Right lung (tissue), 5 donors: ENCODE measurements around the gene NOTCH3. TPM values are rescaled to one million over a fixed set of nuclear protein-coding genes. Genes with fewer than 3 reads are reported as not detected.

Experiments used
- DNase-seq, 2 donors: peaks; one replicate each; pipeline ENCODE4 v3.0.0-alpha.2; 2013
- polyA plus RNA-seq, 5 donors: library from polyadenylated mRNA; unstranded; fragments of 120-200 nt; gene quantifications; one replicate each; pipeline versions ENCODE4 v1.2.1 to v1.2.3, GENCODE V29; 2013; ENCODE audit warnings: inconsistent platforms in 1 of 5, low replicate concordance in 1 of 5; ENCODE audit not compliant: insufficient read length in 5 of 5, insufficient read depth in 1 of 5

The NOTCH3 gene
- polyA plus RNA-seq, 5 donors = 70.8 to 127 (median 92.1) TPM

GRCh38 chr19:15125232-15126067 is 75.3 kb downstream of the NOTCH3 start:
- DNase-seq = peak; percentile 97 to 98

- peak in 1 of 2 donors; percentile 35 for DNase-seq
These were observed 76.1 kb downstream of the NOTCH3 start for GRCh38 chr19:15124572-15125231.

- no peak for DNase-seq
These were observed 76.9 kb downstream of the NOTCH3 start for GRCh38 chr19:15123900-15124299.

- DNase-seq = no peak
These were observed 77.5 kb downstream of the NOTCH3 start for GRCh38 chr19:15123031-15123890.

GRCh38 chr19:15122331-15123030 is 78.3 kb downstream of the NOTCH3 start:
- no peak for DNase-seq

DNA sequence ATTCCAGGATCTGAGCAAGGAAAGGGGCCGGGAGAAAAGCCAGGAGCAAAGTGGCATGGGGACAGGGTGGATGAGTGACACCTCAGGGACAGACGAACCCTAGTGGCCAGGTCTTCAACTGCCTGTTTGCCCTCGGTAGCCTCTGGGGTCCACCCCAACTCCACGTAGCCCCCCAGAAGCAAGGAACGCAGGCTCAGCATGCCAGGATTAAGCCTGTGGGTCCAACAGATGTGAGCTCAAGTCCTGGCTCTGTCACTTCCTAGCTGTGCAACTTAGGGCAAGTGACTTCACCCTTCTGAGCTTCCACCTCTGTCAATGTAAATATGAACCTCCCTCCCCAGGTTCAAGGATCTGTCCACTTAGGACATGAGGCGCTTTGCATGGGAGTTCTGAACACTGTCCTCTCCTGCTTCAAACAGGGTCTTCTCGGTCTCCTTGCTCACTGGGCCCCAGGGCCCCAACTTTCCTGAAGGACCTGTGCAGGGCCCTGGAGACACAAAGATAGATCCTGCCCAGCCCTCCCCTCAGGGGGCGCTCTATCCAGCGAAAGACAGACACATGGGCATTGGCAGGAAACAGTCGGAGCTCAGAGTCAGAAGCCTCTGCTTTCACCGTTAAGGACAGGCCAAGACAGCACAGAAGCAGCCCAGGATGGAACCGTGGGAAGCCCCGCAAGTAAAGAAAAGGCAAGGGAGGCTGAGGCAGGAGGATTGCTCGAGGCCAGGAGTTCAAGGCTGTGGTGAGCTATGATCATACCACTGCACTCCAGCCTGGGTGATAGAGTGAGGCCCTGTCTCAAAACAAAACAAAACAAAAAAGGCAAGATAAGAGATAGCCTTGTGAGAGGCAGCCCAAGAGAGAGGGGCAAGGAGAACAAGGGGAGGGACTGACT is 80.4 kb downstream of the NOTCH3 start:
- DNase-seq = no peak

DNA sequence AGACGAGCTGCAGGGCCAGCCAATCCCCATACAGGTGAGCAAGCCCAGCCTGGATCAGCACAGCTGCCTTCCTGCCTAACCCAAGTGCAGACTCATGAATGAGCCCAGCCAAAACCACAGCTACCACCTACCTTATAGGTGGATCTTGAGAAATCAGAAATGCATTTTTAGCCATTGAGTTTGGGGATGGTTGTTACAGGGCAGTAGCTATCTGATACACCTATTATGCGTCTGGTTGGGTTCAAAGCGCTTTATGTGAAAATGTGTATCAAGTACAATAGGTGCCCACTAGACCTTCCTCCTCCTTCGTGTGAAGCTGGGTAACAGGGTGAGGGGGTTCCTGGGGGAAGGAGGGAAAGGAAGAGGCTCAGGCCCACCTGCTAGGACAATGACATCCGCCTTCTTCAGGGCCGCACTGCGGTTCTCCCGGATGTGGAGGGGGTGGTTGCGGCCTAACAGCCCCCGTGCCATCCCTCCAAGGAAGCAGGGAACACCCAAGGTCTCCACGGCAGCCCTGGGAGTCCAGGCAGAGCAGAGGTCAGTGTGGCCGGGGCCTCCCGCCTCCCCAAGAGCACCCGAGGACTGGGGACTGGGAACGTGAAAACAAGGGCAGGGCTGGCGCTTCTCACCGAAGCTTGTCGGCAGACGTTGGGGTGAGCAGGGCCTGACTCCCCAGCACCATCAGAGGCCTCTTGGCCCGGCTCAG is 81.9 kb downstream of the NOTCH3 start:
- no peak for DNase-seq

GRCh38 chr19:15118248-15118647 is 82.5 kb downstream of the NOTCH3 start:
- no peak for DNase-seq

DNA sequence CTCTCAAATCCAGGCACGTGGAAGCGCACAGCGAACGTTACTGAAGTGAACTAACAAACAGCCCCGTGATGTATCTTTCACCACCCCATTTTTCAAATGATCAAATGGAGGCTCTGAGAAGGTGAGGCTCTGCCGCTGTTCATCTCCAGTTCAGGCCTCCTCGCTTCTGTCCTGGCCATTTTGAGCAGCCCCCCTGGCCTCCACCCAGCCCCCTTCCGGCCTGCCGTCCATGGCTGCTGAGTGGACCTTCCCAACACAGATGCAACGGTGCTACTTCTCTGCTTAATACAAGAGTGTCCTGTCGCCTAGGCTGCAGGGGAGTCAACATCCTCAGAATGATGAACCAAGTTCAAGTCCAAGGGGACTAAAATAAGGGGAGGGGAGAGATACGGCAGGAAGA is 83.9 kb downstream of the NOTCH3 start:
- no peak for DNase-seq

- no peak for DNase-seq
These were observed 84.8 kb downstream of the NOTCH3 start for GRCh38 chr19:15115762-15116615.

DNA sequence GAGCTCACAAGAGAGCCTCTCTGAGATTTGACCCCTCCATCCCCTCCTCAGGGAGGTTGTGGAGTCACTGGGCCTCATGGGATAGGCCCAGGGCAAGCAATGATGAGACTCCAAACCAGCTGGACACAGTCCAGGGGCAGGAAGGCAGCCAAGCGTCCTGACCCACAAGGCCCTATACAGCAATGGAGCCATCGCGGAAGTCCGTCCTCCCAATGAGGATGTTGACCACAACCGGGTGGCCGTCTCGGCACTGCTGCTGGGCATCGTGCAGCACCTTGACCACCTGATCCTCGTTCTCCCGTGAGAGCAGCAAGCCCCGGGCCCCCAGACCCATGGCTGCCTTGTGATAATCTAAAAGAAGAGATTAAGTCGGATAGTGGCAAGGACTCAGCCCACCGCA is 85.7 kb downstream of the NOTCH3 start:
- peak; percentile 70 to 77 for DNase-seq

- DNase-seq = no peak
These were observed 86.6 kb downstream of the NOTCH3 start for GRCh38 chr19:15114153-15114540.

GRCh38 chr19:15113245-15114152 is 87.3 kb downstream of the NOTCH3 start:
- no peak for DNase-seq

GRCh38 chr19:15112385-15112784 is 88.4 kb downstream of the NOTCH3 start:
- DNase-seq = no peak

- no peak for DNase-seq
These were observed 89.0 kb downstream of the NOTCH3 start for GRCh38 chr19:15111758-15112157.

DNA sequence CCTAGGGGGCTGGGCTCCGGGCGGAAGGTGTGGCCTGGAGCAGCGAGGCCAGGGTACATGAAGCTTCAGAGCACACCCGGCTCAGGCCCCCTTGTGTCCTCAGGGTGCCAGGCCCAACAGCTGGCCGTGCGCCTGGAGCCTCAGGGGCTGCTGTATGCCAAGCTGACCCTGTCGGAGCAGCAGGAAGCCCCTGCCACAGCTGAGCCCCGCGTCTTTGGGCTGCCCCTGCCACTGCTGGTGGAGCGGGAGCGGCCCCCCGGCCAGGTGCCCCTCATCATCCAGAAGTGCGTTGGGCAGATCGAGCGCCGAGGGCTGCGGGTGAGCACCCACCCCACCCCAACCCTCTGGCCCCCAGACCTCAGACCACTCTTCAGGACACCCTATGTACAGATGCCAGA is 90.4 kb downstream of the NOTCH3 start:
- DNase-seq = no peak

DNA sequence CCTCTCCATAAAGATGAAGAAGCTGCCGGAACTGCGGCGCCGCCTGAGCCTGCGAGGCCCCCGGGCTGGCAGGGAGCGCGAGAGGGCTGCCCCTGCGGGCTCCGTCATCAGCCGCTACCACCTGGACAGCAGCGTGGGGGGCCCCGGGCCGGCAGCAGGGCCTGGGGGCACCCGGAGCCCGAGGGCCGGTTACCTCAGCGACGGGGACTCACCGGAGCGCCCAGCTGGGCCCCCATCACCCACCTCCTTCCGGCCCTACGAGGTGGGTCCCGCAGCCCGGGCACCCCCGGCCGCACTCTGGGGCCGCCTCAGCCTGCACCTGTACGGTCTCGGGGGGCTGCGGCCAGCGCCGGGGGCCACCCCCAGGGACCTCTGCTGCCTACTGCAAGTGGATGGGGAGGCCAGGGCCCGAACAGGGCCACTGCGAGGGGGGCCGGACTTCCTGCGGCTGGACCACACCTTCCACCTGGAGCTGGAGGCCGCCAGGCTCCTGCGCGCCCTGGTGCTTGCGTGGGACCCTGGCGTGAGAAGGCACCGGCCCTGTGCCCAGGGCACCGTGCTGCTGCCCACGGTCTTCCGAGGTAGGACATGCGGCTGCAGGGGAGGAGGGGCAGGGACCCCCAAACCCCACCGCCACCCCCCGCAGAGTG is 90.9 kb downstream of the NOTCH3 start:
- DNase-seq = no peak
